ENCODE data around the gene GRHL1.
A peak's percentile ranks its signal among the peaks of the same experiment; 100 is the strongest.

Gene GRHL1

DNA sequence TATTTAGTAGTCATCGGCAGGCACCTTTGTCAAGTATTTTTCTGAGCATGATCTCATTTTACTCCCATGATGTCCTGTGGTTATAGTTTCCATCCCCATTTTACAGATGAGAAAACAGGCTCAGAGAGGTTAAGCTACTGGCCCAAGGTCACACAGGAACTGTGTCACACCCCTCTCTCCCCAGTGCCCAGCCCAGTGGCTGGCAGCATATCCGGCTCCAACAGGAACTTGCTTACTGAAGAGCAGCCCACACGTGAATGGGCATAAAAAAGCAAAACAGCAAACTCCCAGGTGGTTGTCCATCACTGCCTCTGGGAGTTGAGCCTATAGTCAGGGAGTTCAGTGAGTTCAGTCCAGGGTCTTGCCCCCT, 83.5 kb downstream of the GRHL1 start:
- Histone ChIP-seq H2AFZ (ENCODE audit: low read length) (no peak overlapping the region), H3K27me3 (replicated peaks; ENCODE audit: insufficient read depth, low read length) (no peaks in the 10 kb centered on the region), H3K9me2 (replicated peaks; ENCODE audit: insufficient read depth, low read length) (no peaks in the 10 kb centered on the region), H3K79me2 (ENCODE audit: low read length) (no peaks in the 10 kb centered on the region), H3K27ac (ENCODE audit: low read length) (no peak overlapping the region), H3F3A (ENCODE audit: insufficient read depth, low read length) (no peaks in the 10 kb centered on the region), H3K9ac (ENCODE audit: low read length) (no peak overlapping the region), H3K4me3 (ENCODE audit: low read length) (no peak overlapping the region), H3K4me2 (ENCODE audit: low read depth, low read length) (no peak overlapping the region), H3K4me1 (ENCODE audit: low read length) (peaks cover 9% of the 10 kb centered on the region), H3K36me3 (replicated peaks; ENCODE audit: insufficient read depth, low read length) (no peaks in the 10 kb centered on the region), H4K20me1 (ENCODE audit: insufficient read depth, low read length) (no peaks in the 10 kb centered on the region), H3K9me3 (replicated peaks; ENCODE audit: insufficient read depth, low read length) (no peaks in the 10 kb centered on the region)
- TF ChIP-seq EZH2 (optimal IDR thresholded peaks at IDR 0.05; ENCODE audit: low read depth, low read length): no peak
- DNase-seq: no peak

DNA sequence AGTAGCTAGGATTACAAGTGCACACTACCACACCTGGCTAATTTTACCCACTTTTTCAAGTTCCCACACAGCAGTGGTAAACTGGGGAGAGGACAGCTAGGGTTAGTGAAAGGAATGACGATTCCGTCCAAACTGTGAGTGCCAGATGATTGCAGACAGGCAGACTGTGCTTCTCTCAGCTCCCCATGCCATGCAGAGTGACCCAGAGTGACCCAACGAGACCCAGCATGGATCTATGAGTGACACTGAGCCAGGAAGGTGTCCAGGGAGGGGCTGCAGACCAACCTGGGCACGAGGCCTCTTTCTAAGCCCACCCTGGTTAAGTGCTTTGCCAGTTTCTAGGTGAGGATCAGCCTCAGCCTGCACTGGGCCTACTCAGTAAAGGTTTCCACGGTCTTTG, 84.1 kb downstream of the GRHL1 start:
- Histone ChIP-seq H3K79me2 (ENCODE audit: low read length) (no peaks in the 10 kb centered on the region), H3K9ac (ENCODE audit: low read length) (no peak overlapping the region)

DNA sequence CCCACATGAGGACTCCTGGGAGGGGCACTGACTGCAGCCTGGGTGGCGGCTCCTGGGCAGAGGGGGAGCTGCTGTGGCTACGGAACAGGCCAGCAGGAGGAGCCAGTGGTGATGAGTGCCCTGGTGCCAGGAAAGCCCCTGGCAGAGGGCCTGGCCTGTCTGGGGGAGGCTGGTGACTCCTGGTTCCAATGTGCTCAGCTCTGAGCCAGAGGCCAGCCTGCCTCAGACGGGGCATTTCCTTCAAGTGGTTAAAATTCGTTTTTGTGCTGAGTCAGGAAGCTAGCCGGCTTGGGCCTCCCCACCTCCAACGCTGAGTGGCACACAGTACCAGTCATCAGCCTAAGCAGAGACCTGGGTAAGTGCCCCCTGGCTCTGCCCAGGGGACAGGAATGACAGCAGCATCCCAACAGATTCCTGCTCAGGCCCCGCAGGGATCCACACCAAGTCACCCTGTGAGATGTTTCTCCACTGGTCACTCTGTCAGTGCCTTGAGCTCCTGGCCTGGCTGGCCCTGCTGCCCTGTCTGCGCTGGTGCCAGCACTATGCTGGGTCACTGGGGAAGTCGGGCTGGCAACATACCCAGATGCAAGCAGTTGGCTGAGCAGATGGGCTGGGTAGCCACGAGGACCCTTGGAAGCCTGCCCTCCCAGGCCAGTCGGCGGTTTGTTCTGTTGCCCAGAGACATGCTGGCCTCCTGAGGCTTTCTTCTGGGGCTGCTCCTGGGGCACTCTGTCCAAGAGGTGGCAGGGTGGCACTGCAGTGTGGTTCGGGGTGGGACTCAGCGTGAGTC, 84.8 kb downstream of the GRHL1 start:
- DNase-seq: peak; percentile 26
- H2AFZ ChIP-seq (ENCODE audit: low read length): no peak overlapping the region

More for the DNA sequence above, 84.1 kb downstream of the GRHL1 start:
- H3K27ac ChIP-seq (ENCODE audit: low read length): no peak overlapping the region
- peaks cover 9% of the 10 kb centered on the region for H3K4me1 ChIP-seq (ENCODE audit: low read length)
- H3K9me2 ChIP-seq (replicated peaks; ENCODE audit: insufficient read depth, low read length): no peaks in the 10 kb centered on the region
- H3K4me2 ChIP-seq (ENCODE audit: low read depth, low read length): no peak overlapping the region
- H3F3A ChIP-seq (ENCODE audit: insufficient read depth, low read length): no peaks in the 10 kb centered on the region
- TF ChIP-seq, protein P1, sequence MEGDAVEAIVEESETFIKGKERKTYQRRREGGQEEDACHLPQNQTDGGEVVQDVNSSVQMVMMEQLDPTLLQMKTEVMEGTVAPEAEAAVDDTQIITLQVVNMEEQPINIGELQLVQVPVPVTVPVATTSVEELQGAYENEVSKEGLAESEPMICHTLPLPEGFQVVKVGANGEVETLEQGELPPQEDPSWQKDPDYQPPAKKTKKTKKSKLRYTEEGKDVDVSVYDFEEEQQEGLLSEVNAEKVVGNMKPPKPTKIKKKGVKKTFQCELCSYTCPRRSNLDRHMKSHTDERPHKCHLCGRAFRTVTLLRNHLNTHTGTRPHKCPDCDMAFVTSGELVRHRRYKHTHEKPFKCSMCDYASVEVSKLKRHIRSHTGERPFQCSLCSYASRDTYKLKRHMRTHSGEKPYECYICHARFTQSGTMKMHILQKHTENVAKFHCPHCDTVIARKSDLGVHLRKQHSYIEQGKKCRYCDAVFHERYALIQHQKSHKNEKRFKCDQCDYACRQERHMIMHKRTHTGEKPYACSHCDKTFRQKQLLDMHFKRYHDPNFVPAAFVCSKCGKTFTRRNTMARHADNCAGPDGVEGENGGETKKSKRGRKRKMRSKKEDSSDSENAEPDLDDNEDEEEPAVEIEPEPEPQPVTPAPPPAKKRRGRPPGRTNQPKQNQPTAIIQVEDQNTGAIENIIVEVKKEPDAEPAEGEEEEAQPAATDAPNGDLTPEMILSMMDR (IDR thresholded peaks at IDR 0.05; ENCODE audit: low read length): no peak
- TF ChIP-seq EZH2phosphoT487 (IDR thresholded peaks at IDR 0.05; ENCODE audit: low read length) (no peak), EZH2 (optimal IDR thresholded peaks at IDR 0.05; ENCODE audit: low read depth, low read length) (no peak)
- no peak overlapping the region; the same call in 1 of the 2 replicates for H2AFZ ChIP-seq (ENCODE audit: low read length)
- no peaks in the 10 kb centered on the region for H3K9me3 ChIP-seq (replicated peaks; ENCODE audit: insufficient read depth, low read length)
- DNase-seq: no peak
- no peaks in the 10 kb centered on the region for H3K36me3 ChIP-seq (replicated peaks; ENCODE audit: insufficient read depth, low read length)
- no peaks in the 10 kb centered on the region for H3K27me3 ChIP-seq (replicated peaks; ENCODE audit: insufficient read depth, low read length)
- H3K4me3 ChIP-seq (ENCODE audit: low read length): no peak overlapping the region
- no peaks in the 10 kb centered on the region for H4K20me1 ChIP-seq (ENCODE audit: insufficient read depth, low read length)

More for the DNA sequence above, 84.8 kb downstream of the GRHL1 start:
- TF ChIP-seq EZH2phosphoT487 (IDR thresholded peaks at IDR 0.05; ENCODE audit: low read length): no peak
- TF ChIP-seq, protein P1 (IDR thresholded peaks at IDR 0.05; ENCODE audit: low read length): peak; percentile 31
- no peak for TF ChIP-seq EZH2 (optimal IDR thresholded peaks at IDR 0.05; ENCODE audit: low read depth, low read length)
- Histone ChIP-seq H3K9ac (ENCODE audit: low read length) (no peak overlapping the region), H3K36me3 (replicated peaks; ENCODE audit: insufficient read depth, low read length) (no peaks in the 10 kb centered on the region), H3K4me1 (ENCODE audit: low read length) (peaks cover 9% of the 10 kb centered on the region), H3K27me3 (replicated peaks; ENCODE audit: insufficient read depth, low read length) (no peaks in the 10 kb centered on the region), H3K4me2 (ENCODE audit: low read depth, low read length) (no peak overlapping the region), H3F3A (ENCODE audit: insufficient read depth, low read length) (no peaks in the 10 kb centered on the region), H4K20me1 (ENCODE audit: insufficient read depth, low read length) (no peaks in the 10 kb centered on the region), H3K79me2 (ENCODE audit: low read length) (no peaks in the 10 kb centered on the region), H3K9me2 (replicated peaks; ENCODE audit: insufficient read depth, low read length) (no peaks in the 10 kb centered on the region), H3K27ac (ENCODE audit: low read length) (no peak overlapping the region), H3K9me3 (replicated peaks; ENCODE audit: insufficient read depth, low read length) (no peaks in the 10 kb centered on the region), H3K4me3 (ENCODE audit: low read length) (no peak overlapping the region)
